Adrenal gland (tissue), 5 donors: ENCODE results near the gene HERC6.

ENCODE experiments used
- CTCF ChIP-seq, 6 experiments: fragments of 450-650 bp in 4 of 6; fragments of 200-600 bp in 2 of 6; sonication (generic) in 1 of 6; IDR thresholded peaks; 1 replicate in 5 of 6; 2 replicates in 1 of 6; pipeline versions ENCODE4 v1.5.1 to v1.8.0; 2016 to 2021; ENCODE audit warnings: antibody characterized with exemption in 6 of 6, mild to moderate bottlenecking in 2 of 6, moderate library complexity in 1 of 6
- POLR2A ChIP-seq, 2 donors: fragments of 450-650 bp; IDR thresholded peaks; one replicate each; pipeline ENCODE4 v1.6.1; 2017; ENCODE audit warnings: antibody characterized with exemption in 2 of 2, mild to moderate bottlenecking in 2 of 2, moderate library complexity in 1 of 2
- donor health status: DM: no; HTN: no; CAD: no.

GRCh38 chr4:88356771-88357170 lies 21.9 kb upstream of the HERC6 start:
- TF ChIP-seq CTCF (IDR thresholded peaks at IDR 0.05) (no peak), POLR2A (IDR thresholded peaks at IDR 0.05) (no peak)
